OCI-LY3 (cell line): ENCODE results near the gene KRT74.

Source experiments
- H2AFZ ChIP-seq: fragments of 200-600, 300-600 bp; shearing (Covaris generic); 2 replicates; pipeline ENCODE4 v1.6.0; 2014; ENCODE audit warnings: antibody characterized with exemption, low read depth, low read length
- H3K27ac ChIP-seq: fragments of 200-600, 300-600 bp; sonication (generic); 2 replicates; pipeline ENCODE4 v1.5.1; 2014; ENCODE audit warnings: mild to moderate bottlenecking, low read length, moderate library complexity, mixed read lengths
- H3K27me3 ChIP-seq: fragments of 200-600, 300-600 bp; sonication (generic); 2 replicates; pipeline ENCODE4 v1.6.1; 2014; ENCODE audit warnings: low read depth, low read length, mixed read lengths
- H3K36me3 ChIP-seq: fragments of 200-600, 300-600 bp; sonication (generic); replicated peaks from 2 replicates; pipeline ENCODE3; 2014; ENCODE audit warnings: low read depth, low read length, mixed read lengths
- H3K4me1 ChIP-seq: fragments of 300-600, 200-600 bp; sonication (generic); 2 replicates; pipeline ENCODE4 v1.6.1; 2014; ENCODE audit warnings: low read length, mixed read lengths
- H3K4me2 ChIP-seq: fragments of 200-600, 300-600 bp; sonication (generic); 2 replicates; pipeline ENCODE4 v1.6.1; 2014; ENCODE audit warnings: low read length, mixed read lengths
- H3K4me3 ChIP-seq: fragments of 300-600, 200-600 bp; sonication (generic); 2 replicates; pipeline ENCODE4 v1.5.1; 2014; ENCODE audit warnings: antibody characterized with exemption, mild to moderate bottlenecking, low read length, moderate library complexity
- H3K79me2 ChIP-seq: fragments of 300-600, 200-600 bp; shearing (Covaris generic); 2 replicates; pipeline ENCODE4 v1.6.1; 2014; ENCODE audit warnings: mild to moderate bottlenecking, low read length, mixed read lengths
- H3K9ac ChIP-seq: fragments of 300-600, 200-600 bp; shearing (Covaris generic); 2 replicates; pipeline ENCODE4 v1.6.0; 2014; ENCODE audit warnings: mild to moderate bottlenecking, low read length, moderate library complexity
- H3K9me3 ChIP-seq: fragments of 200-600, 300-600 bp; shearing (Covaris generic); 2 replicates; pipeline ENCODE4 v1.6.1; 2014; ENCODE audit warnings: low read length, mixed read lengths; ENCODE audit not compliant: insufficient read depth
- H4K20me1 ChIP-seq: fragments of 200-600, 300-600 bp; sonication (generic); 2 replicates; pipeline ENCODE4 v1.6.1; 2016; ENCODE audit warnings: low read length, mixed read lengths; ENCODE audit not compliant: insufficient read depth
- EZH2phosphoT487 ChIP-seq: fragments of 200-600 bp; shearing (Covaris generic); IDR thresholded peaks from 2 replicates; pipeline ENCODE4 v1.6.1; 2018; ENCODE audit warnings: antibody characterized with exemption, mixed run types, low read depth
- TF ChIP-seq, protein P1 (sequence below): fragments of 200-600, 300-600 bp; sonication (generic); IDR thresholded peaks from 2 replicates; pipeline ENCODE4 v1.5.1; 2014; ENCODE audit warnings: antibody characterized with exemption, low read length, low read depth

Gene KRT74

DNA sequence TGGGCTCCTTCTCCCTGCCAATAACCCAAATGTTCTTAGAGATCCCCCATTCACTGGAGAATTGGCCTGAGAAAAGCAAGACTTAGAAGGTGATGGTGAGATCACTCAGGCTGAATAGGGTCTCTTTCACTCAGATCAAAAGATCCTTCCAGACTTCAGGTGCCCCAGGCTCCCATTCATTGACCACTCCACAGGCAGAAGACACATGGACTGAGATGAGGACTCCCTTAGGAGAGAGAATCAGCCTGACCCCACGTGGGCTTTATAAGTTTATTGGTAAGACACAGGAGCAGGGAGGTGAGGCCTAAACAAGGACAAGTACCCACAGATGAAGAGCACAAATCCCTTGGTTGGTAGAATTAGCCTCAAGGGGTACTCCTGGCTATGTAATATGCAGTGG, 33.7 kb upstream of the KRT74 start:
- no peaks in the 10 kb centered on the region for H3K9me3 ChIP-seq
- H3K36me3 ChIP-seq = no peaks in the 10 kb centered on the region
- TF ChIP-seq, protein P1, sequence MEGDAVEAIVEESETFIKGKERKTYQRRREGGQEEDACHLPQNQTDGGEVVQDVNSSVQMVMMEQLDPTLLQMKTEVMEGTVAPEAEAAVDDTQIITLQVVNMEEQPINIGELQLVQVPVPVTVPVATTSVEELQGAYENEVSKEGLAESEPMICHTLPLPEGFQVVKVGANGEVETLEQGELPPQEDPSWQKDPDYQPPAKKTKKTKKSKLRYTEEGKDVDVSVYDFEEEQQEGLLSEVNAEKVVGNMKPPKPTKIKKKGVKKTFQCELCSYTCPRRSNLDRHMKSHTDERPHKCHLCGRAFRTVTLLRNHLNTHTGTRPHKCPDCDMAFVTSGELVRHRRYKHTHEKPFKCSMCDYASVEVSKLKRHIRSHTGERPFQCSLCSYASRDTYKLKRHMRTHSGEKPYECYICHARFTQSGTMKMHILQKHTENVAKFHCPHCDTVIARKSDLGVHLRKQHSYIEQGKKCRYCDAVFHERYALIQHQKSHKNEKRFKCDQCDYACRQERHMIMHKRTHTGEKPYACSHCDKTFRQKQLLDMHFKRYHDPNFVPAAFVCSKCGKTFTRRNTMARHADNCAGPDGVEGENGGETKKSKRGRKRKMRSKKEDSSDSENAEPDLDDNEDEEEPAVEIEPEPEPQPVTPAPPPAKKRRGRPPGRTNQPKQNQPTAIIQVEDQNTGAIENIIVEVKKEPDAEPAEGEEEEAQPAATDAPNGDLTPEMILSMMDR = no peak
- no peak for TF ChIP-seq EZH2phosphoT487
- H3K4me1 ChIP-seq = no peaks in the 10 kb centered on the region
- H3K79me2 ChIP-seq = no peaks in the 10 kb centered on the region
- no peak overlapping the region for H3K4me3 ChIP-seq
- H3K4me2 ChIP-seq = no peak overlapping the region
- H4K20me1 ChIP-seq = no peaks in the 10 kb centered on the region
- H3K27ac ChIP-seq = no peak overlapping the region
- H2AFZ ChIP-seq = no peak overlapping the region
- no peak overlapping the region for H3K9ac ChIP-seq
- peaks cover 28% of the 10 kb centered on the region for H3K27me3 ChIP-seq

- TF ChIP-seq, protein P1 = no peak
- Histone ChIP-seq H3K4me1 (no peaks in the 10 kb centered on the region), H3K79me2 (no peaks in the 10 kb centered on the region), H3K4me3 (no peak overlapping the region), H3K9me3 (no peaks in the 10 kb centered on the region), H3K27ac (no peak overlapping the region), H2AFZ (no peak overlapping the region), H3K36me3 (no peaks in the 10 kb centered on the region), H3K9ac (no peak overlapping the region), H4K20me1 (no peaks in the 10 kb centered on the region), H3K4me2 (no peak overlapping the region), H3K27me3 (peaks cover 22% of the 10 kb centered on the region)
Observed at GRCh38 chr12:52606581-52607218, 33.1 kb upstream of the KRT74 start.

DNA sequence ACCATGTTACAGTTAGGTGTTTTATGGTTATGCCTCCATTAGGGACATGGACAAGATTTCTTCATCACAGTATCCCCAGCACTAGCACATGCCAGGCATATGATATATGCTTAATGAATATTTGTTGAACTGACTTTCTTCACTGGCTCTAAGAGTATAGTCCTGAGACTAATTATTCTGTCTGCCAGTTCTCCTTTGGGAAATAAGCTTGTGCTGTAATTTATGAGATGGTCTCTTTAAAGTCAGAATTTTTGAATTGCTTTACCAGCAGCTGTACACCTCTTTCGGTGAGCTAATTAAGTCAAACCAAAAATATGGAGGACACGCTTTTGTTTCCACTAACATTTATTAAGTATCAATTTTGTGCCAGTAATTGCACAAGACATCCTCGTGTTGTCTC, 32.5 kb upstream of the KRT74 start:
- H4K20me1 ChIP-seq = no peaks in the 10 kb centered on the region
- no peaks in the 10 kb centered on the region for H3K9me3 ChIP-seq
- no peaks in the 10 kb centered on the region for H3K36me3 ChIP-seq
- TF ChIP-seq, protein P1 = no peak
- TF ChIP-seq EZH2phosphoT487 = no peak
- H3K4me3 ChIP-seq = no peak overlapping the region
- H2AFZ ChIP-seq = no peak overlapping the region
- H3K27ac ChIP-seq = no peak overlapping the region
- no peaks in the 10 kb centered on the region for H3K79me2 ChIP-seq
- H3K27me3 ChIP-seq = peaks cover 17% of the 10 kb centered on the region
- no peak overlapping the region for H3K9ac ChIP-seq
- no peak overlapping the region for H3K4me2 ChIP-seq
- no peaks in the 10 kb centered on the region for H3K4me1 ChIP-seq

DNA sequence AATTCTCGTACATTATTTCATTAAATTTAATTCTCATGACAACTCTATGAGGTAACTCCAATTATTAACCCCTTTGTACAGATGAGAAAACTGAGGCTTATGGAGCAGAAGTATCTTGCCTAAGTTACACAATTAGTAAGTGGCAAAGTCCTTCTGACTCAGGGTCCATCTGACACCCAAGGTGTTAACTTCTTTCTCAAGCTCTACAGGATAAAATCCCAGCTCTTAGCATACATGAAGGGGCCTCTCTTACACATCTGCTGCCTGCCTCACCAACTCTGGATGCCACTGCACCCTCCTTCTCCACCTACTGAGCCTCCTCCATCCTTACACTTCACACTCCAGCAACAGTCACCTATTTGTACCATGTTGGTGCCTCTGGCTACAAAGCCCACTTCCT, 31.9 kb upstream of the KRT74 start:
- H4K20me1 ChIP-seq = no peaks in the 10 kb centered on the region
- no peak overlapping the region for H3K4me3 ChIP-seq
- no peaks in the 10 kb centered on the region for H3K4me1 ChIP-seq
- no peak for TF ChIP-seq EZH2phosphoT487
- TF ChIP-seq, protein P1 = no peak
- no peaks in the 10 kb centered on the region for H3K79me2 ChIP-seq
- H3K9me3 ChIP-seq = no peaks in the 10 kb centered on the region
- no peak overlapping the region for H3K4me2 ChIP-seq
- H3K36me3 ChIP-seq = no peaks in the 10 kb centered on the region
- no peak overlapping the region for H3K9ac ChIP-seq
- H3K27me3 ChIP-seq = peaks cover 15% of the 10 kb centered on the region
- H2AFZ ChIP-seq = no peak overlapping the region
- no peak overlapping the region for H3K27ac ChIP-seq
